ENCODE data around the gene GH1. TPM values are rescaled to one million over a fixed set of nuclear protein-coding genes. Genes with fewer than 3 reads are reported as not detected.

The GH1 gene
- total RNA-seq, 1 experiment from 2014 or later, result not detected

Other genes starting within 250 kb of the GH1 start
- 10.5 and 11.7 TPM in 2 replicates for gene LIMD2, start 218.7 kb downstream of the GH1 start, total RNA-seq (2014; rRNA removed)
- gene STRADA, start 177.0 kb downstream of the GH1 start, total RNA-seq (2014; rRNA removed), result 21.6 and 21.7 TPM in 2 replicates
- 51.3 and 60.3 TPM in 2 replicates for gene CCDC47, start 145.2 kb downstream of the GH1 start, total RNA-seq (2014; rRNA removed)
- 38.1 and 49.6 TPM in 2 replicates for gene DDX42, start 144.7 kb downstream of the GH1 start, total RNA-seq (2014; rRNA removed)
- 51.4 and 71.6 TPM in 2 replicates for gene PSMC5, start 91.4 kb downstream of the GH1 start, total RNA-seq (2014; rRNA removed)
- 39.1 and 44.3 TPM in 2 replicates for gene FTSJ3, start 91.2 kb downstream of the GH1 start, total RNA-seq (2014; rRNA removed)
- gene SMARCD2, start 76.2 kb downstream of the GH1 start, total RNA-seq (2014; rRNA removed), result 94.3 and 94.5 TPM in 2 replicates
- gene CSH2, start 45.2 kb downstream of the GH1 start, total RNA-seq (2014; rRNA removed), result not detected in 2 replicates
- not detected in 2 replicates for gene GH2, start 36.9 kb downstream of the GH1 start, total RNA-seq (2014; rRNA removed)
- gene CSH1, start 22.3 kb downstream of the GH1 start, total RNA-seq (2014; rRNA removed), result not detected in 2 replicates
- not detected in 2 replicates for gene CSHL1, start 7.6 kb downstream of the GH1 start, total RNA-seq (2014; rRNA removed)
- not detected in 2 replicates for gene CD79B, start 13.5 kb upstream of the GH1 start, total RNA-seq (2014; rRNA removed)
- 0.06 TPM in 1 of 2 replicates, not detected in the other for gene SCN4A, start 54.1 kb upstream of the GH1 start, total RNA-seq (2014; rRNA removed)
- 0.13 TPM in 1 of 2 replicates, not detected in the other for gene PRR29, start 79.5 kb upstream of the GH1 start, total RNA-seq (2014; rRNA removed)
- 0.29 and 1.2 TPM in 2 replicates for gene ICAM2, start 101.8 kb upstream of the GH1 start, total RNA-seq (2014; rRNA removed)
- 2.9 and 3.8 TPM in 2 replicates for gene ERN1, start 211.3 kb upstream of the GH1 start, total RNA-seq (2014; rRNA removed)

All from LHCN-M2 (cell line).